NCI-H345 treated with DMSO at 0.1 percent for 48 hours (cell line): Measurements from ENCODE around the gene COX10.

Experiments used
- DNase-seq: peaks from one replicate; lab custom pipeline; 2025; ENCODE audit not compliant: unreplicated experiment; lab: John Stamatoyannopoulos, UW

The COX10 gene

GRCh38 chr17:14245002-14245401, 175.7 kb downstream of the COX10 start:
- DNase-seq: no peak

GRCh38 chr17:14245629-14246028, 176.3 kb downstream of the COX10 start:
- no peak for DNase-seq
